Measurements from ENCODE around the gene NKX6-1.

NKX6-1 gene

GRCh38 chr4:84494531-84494930, 4.6 kb downstream of the NKX6-1 start:
- Histone ChIP-seq H2BK120ac (ENCODE audit: low read depth, low read length) (no peak overlapping the region), H3K79me1 (ENCODE audit: low read depth, low read length) (peaks cover 2% of the 10 kb centered on the region), H2BK5ac (ENCODE audit: low read length) (no peak overlapping the region), H2BK15ac (ENCODE audit: low read length) (no peak overlapping the region), H2AK5ac (ENCODE audit: low read depth, low read length) (no peak overlapping the region), H3K9me3 (replicated peaks in 1 of 2; ENCODE audit: control insufficient read depth in 2 of 2, insufficient read depth in 1 of 2, low read depth in 1 of 2, low read length in 2 of 2) (peaks cover 0 to 2% of the 10 kb centered on the region in 2 donors), H3K18ac (ENCODE audit: low read length) (no peak overlapping the region), H3K4me3 (ENCODE audit: low read length in 2 of 2) (no peak overlapping the region), H3K36me3 (replicated peaks in 1 of 2; ENCODE audit: control insufficient read depth in 2 of 2, insufficient read depth in 2 of 2, low read length in 2 of 2) (peaks cover 0 to 23% of the 10 kb centered on the region in 2 donors), H3K9ac (ENCODE audit: low read depth, low read length, poor library complexity) (no peak overlapping the region), H3K4ac (ENCODE audit: low read length) (no peak overlapping the region), H3K27me3 (ENCODE audit: control insufficient read depth in 3 of 3, insufficient read depth in 3 of 3, low read depth in 1 of 3, low read length in 3 of 3) (peaks cover 45 to 96% (median 79%) of the 10 kb centered on the region in 3 experiments), H3K27ac (replicated peaks; ENCODE audit: low read length) (no peak overlapping the region), H4K91ac (ENCODE audit: low read depth, low read length, poor library complexity) (no peak overlapping the region), H3K4me2 (ENCODE audit: insufficient read depth, low read length, poor library complexity, severe bottlenecking) (no peak overlapping the region), H3K14ac (ENCODE audit: low read length) (no peak overlapping the region), H2BK12ac (ENCODE audit: low read length) (no peak overlapping the region), H2AFZ (ENCODE audit: low read length) (no peak overlapping the region), H3K4me1 (ENCODE audit: control insufficient read depth in 2 of 2, insufficient read depth in 1 of 2, low read depth in 1 of 2, low read length in 2 of 2) (peaks cover 8 to 13% of the 10 kb centered on the region in 2 donors), H3K23ac (ENCODE audit: low read depth, low read length, poor library complexity) (no peak overlapping the region), H4K8ac (ENCODE audit: low read depth, low read length) (no peak overlapping the region)
- no CpG with 5 or more reads among the region's 2 CpGs for WGBS, 2 donors (ENCODE audit: extremely low coverage in 2 of 2, insufficient read length in 2 of 2, insufficient replicate concordance in 1 of 2)
- DNase-seq (ENCODE audit: low spot score), result no peak

DNA sequence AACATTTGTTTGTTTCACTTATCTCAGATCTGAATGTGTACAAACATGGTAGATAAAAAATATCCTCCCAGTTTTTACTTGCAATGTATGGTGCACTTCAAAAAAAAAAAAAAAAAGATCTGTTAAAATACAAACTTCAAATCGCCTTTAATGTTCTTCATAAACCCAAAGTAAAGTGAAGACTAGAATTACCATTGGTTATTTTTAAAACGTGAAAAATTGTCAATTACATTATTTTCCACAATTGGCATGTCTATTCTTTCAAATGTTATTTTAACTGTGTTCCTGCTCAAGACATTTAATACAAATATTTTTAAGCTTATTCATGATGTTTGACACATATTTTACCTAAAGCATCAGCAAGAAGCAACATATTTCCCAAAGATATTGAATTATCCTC, 5.0 kb downstream of the NKX6-1 start:
- no peak overlapping the region for H4K91ac ChIP-seq (ENCODE audit: low read depth, low read length, poor library complexity)
- peaks cover 0 to 23% of the 10 kb centered on the region in 2 donors for H3K36me3 ChIP-seq (replicated peaks in 1 of 2; ENCODE audit: control insufficient read depth in 2 of 2, insufficient read depth in 2 of 2, low read length in 2 of 2)
- no peak overlapping the region for H3K4ac ChIP-seq (ENCODE audit: low read length)
- peaks cover 2% of the 10 kb centered on the region for H3K79me1 ChIP-seq (ENCODE audit: low read depth, low read length)
- H3K9ac ChIP-seq (ENCODE audit: low read depth, low read length, poor library complexity), result no peak overlapping the region
- H3K9me3 ChIP-seq (replicated peaks in 1 of 2; ENCODE audit: control insufficient read depth in 2 of 2, insufficient read depth in 1 of 2, low read depth in 1 of 2, low read length in 2 of 2), result peaks cover 0 to 2% of the 10 kb centered on the region in 2 donors
- no peak overlapping the region for H3K18ac ChIP-seq (ENCODE audit: low read length)
- peaks cover 45 to 99% (median 83%) of the 10 kb centered on the region in 3 experiments for H3K27me3 ChIP-seq (ENCODE audit: control insufficient read depth in 3 of 3, insufficient read depth in 3 of 3, low read depth in 1 of 3, low read length in 3 of 3)
- H2AFZ ChIP-seq (ENCODE audit: low read length), result no peak overlapping the region
- H3K23ac ChIP-seq (ENCODE audit: low read depth, low read length, poor library complexity), result no peak overlapping the region
- H2BK12ac ChIP-seq (ENCODE audit: low read length), result no peak overlapping the region
- no peak for DNase-seq (ENCODE audit: low spot score)
- no peak overlapping the region for H2BK120ac ChIP-seq (ENCODE audit: low read depth, low read length)
- no peak overlapping the region for H3K4me3 ChIP-seq (ENCODE audit: low read length in 2 of 2)
- no peak overlapping the region for H3K4me2 ChIP-seq (ENCODE audit: insufficient read depth, low read length, poor library complexity, severe bottlenecking)
- H3K27ac ChIP-seq (replicated peaks; ENCODE audit: low read length), result no peak overlapping the region
- WGBS, 2 donors (ENCODE audit: extremely low coverage in 2 of 2, insufficient read length in 2 of 2, insufficient replicate concordance in 1 of 2), result no CpG with 5 or more reads among the region's 2 CpGs
- H2BK15ac ChIP-seq (ENCODE audit: low read length), result no peak overlapping the region
- H2AK5ac ChIP-seq (ENCODE audit: low read depth, low read length), result no peak overlapping the region
- no peak overlapping the region for H4K8ac ChIP-seq (ENCODE audit: low read depth, low read length)
- H2BK5ac ChIP-seq (ENCODE audit: low read length), result no peak overlapping the region
- no peak overlapping the region for H3K14ac ChIP-seq (ENCODE audit: low read length)
- peaks cover 11 to 13% of the 10 kb centered on the region in 2 donors for H3K4me1 ChIP-seq (ENCODE audit: control insufficient read depth in 2 of 2, insufficient read depth in 1 of 2, low read depth in 1 of 2, low read length in 2 of 2)

GRCh38 chr4:84493092-84493850, 5.8 kb downstream of the NKX6-1 start:
- H3K27ac ChIP-seq (replicated peaks; ENCODE audit: low read length), result no peak overlapping the region
- H2BK12ac ChIP-seq (ENCODE audit: low read length), result no peak overlapping the region
- peak overlapping the region; percentile 83 for H2AFZ ChIP-seq (ENCODE audit: low read length)
- no peak overlapping the region for H4K91ac ChIP-seq (ENCODE audit: low read depth, low read length, poor library complexity)
- no peak overlapping the region for H3K4ac ChIP-seq (ENCODE audit: low read length)
- H3K9ac ChIP-seq (ENCODE audit: low read depth, low read length, poor library complexity), result peak overlapping the region; percentile 21
- H3K4me3 ChIP-seq (ENCODE audit: low read length in 2 of 2), result no peak overlapping the region
- H3K4me2 ChIP-seq (ENCODE audit: insufficient read depth, low read length, poor library complexity, severe bottlenecking), result peak overlapping the region; percentile 54
- H3K9me3 ChIP-seq (replicated peaks in 1 of 2; ENCODE audit: control insufficient read depth in 2 of 2, insufficient read depth in 1 of 2, low read depth in 1 of 2, low read length in 2 of 2), result peaks cover 0 to 2% of the 10 kb centered on the region in 2 donors
- peaks cover 2% of the 10 kb centered on the region for H3K79me1 ChIP-seq (ENCODE audit: low read depth, low read length)
- DNase-seq (ENCODE audit: low spot score), result no peak
- H2AK5ac ChIP-seq (ENCODE audit: low read depth, low read length), result no peak overlapping the region
- H3K36me3 ChIP-seq (replicated peaks in 1 of 2; ENCODE audit: control insufficient read depth in 2 of 2, insufficient read depth in 2 of 2, low read length in 2 of 2), result peaks cover 0 to 23% of the 10 kb centered on the region in 2 donors
- H3K4me1 ChIP-seq (ENCODE audit: control insufficient read depth in 2 of 2, insufficient read depth in 1 of 2, low read depth in 1 of 2, low read length in 2 of 2), result peaks cover 11 to 13% of the 10 kb centered on the region in 2 donors
- H3K27me3 ChIP-seq (ENCODE audit: control insufficient read depth in 3 of 3, insufficient read depth in 3 of 3, low read depth in 1 of 3, low read length in 3 of 3), result peaks cover 40 to 94% (median 80%) of the 10 kb centered on the region in 3 experiments
- no peak overlapping the region for H2BK120ac ChIP-seq (ENCODE audit: low read depth, low read length)
- H3K23ac ChIP-seq (ENCODE audit: low read depth, low read length, poor library complexity), result no peak overlapping the region
- whole genome bisulfite sequencing, 2 donors (ENCODE audit: extremely low coverage in 2 of 2, insufficient read length in 2 of 2, insufficient replicate concordance in 1 of 2), result no CpG with 5 or more reads among the region's 62 CpGs
- no peak overlapping the region for H3K14ac ChIP-seq (ENCODE audit: low read length)
- H3K18ac ChIP-seq (ENCODE audit: low read length), result no peak overlapping the region
- H4K8ac ChIP-seq (ENCODE audit: low read depth, low read length), result no peak overlapping the region
- no peak overlapping the region for H2BK15ac ChIP-seq (ENCODE audit: low read length)
- H2BK5ac ChIP-seq (ENCODE audit: low read length), result no peak overlapping the region

DNA sequence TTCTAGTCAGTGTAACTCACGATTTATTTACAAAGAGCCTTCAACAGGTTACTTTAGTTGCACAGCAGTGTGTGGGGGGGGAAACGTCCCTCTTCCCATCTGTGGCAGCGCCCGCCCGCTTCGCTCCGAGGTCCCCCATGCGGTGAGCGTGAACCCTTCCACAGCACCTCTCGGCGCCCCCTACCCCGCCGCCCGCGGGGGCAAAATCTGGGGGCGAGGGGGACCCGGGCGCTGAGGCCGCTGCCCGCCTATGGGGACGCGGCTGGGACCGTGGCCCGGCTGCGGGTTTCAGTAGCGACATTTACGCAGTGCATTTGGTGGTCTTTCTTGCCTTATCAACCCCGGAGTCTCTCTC, 6.4 kb downstream of the NKX6-1 start:
- Histone ChIP-seq H3K9ac (ENCODE audit: low read depth, low read length, poor library complexity) (peak overlapping the region; percentile 21), H3K18ac (ENCODE audit: low read length) (peak overlapping the region; percentile 57), H4K91ac (ENCODE audit: low read depth, low read length, poor library complexity) (no peak overlapping the region), H2AK5ac (ENCODE audit: low read depth, low read length) (no peak overlapping the region), H4K8ac (ENCODE audit: low read depth, low read length) (no peak overlapping the region), H3K14ac (ENCODE audit: low read length) (no peak overlapping the region), H3K4me2 (ENCODE audit: insufficient read depth, low read length, poor library complexity, severe bottlenecking) (peak overlapping the region; percentile 54), H3K4ac (ENCODE audit: low read length) (no peak overlapping the region), H2BK5ac (ENCODE audit: low read length) (no peak overlapping the region), H3K4me1 (ENCODE audit: control insufficient read depth in 2 of 2, insufficient read depth in 1 of 2, low read depth in 1 of 2, low read length in 2 of 2) (peaks cover 11 to 12% of the 10 kb centered on the region in 2 donors), H2BK15ac (ENCODE audit: low read length) (no peak overlapping the region), H3K79me1 (ENCODE audit: low read depth, low read length) (peaks cover 2% of the 10 kb centered on the region), H2AFZ (ENCODE audit: low read length) (peak overlapping the region; percentile 83), H3K36me3 (replicated peaks in 1 of 2; ENCODE audit: control insufficient read depth in 2 of 2, insufficient read depth in 2 of 2, low read length in 2 of 2) (peaks cover 0 to 23% of the 10 kb centered on the region in 2 donors), H3K27ac (replicated peaks; ENCODE audit: low read length) (no peak overlapping the region), H2BK12ac (ENCODE audit: low read length) (no peak overlapping the region), H3K27me3 (ENCODE audit: control insufficient read depth in 3 of 3, insufficient read depth in 3 of 3, low read depth in 1 of 3, low read length in 3 of 3) (peaks cover 35 to 89% (median 77%) of the 10 kb centered on the region in 3 experiments), H3K23ac (ENCODE audit: low read depth, low read length, poor library complexity) (no peak overlapping the region), H2BK120ac (ENCODE audit: low read depth, low read length) (no peak overlapping the region), H3K9me3 (replicated peaks in 1 of 2; ENCODE audit: control insufficient read depth in 2 of 2, insufficient read depth in 1 of 2, low read depth in 1 of 2, low read length in 2 of 2) (peaks cover 0 to 2% of the 10 kb centered on the region in 2 donors), H3K4me3 (ENCODE audit: low read length in 2 of 2) (no peak overlapping the region)
- no peak for DNase-seq (ENCODE audit: low spot score)
- no CpG with 5 or more reads among the region's 28 CpGs for WGBS, 2 donors (ENCODE audit: extremely low coverage in 2 of 2, insufficient read length in 2 of 2, insufficient replicate concordance in 1 of 2)

Data from neuronal stem cell (in vitro differentiated cells).